GM21526 (cell line): Measurements from ENCODE around the gene PAX9.

Experiments used
- ATAC-seq: cut with Tn5 transposase; IDR thresholded peaks from one replicate; pipeline ENCODE4 v1.9.1; 2021; ENCODE audit warnings: moderate library complexity; ENCODE audit not compliant: unreplicated experiment, low FRiP score

Gene PAX9

DNA sequence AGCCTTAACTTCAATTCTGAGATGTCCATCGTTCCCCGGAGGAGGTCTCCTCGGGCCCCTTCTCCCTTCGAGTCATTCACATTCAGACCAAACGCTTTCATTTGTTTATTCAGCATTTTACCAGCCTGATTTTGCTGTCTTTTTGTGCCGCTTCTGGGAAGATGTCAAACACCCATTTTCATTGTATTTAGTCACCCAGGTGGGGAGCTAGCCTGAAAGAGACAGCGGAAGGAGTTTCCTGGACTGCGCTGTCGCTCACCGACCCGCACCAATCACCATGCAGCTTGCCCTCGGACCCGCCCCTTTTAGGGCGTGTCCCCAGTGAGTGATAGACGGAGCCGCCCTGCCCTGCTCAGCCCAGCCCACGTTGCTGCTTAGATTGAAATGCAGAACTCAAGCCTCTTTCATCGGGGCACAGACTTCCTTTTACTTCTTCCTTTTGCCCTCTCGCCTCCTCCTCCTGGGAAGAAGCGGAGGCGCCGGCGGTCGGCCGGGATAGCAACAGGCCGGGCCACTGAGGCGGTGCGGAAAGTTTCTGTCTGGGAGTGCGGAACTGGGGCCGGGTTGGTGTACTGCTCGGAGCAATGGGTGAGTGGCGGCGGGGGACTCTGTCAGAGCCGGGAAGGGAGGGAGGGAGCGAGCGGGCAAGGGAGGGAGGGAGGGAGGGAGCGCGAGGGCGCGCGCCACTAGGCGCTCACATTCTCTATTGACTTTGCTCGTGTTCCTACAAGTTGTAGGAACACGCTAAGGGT is at the start of gene PAX9:
TSS of gene PAX9 (plus strand) at position 355 of the 752 bp plus-strand sequence. CDS start at position 585, 230 bp downstream.
- peak; percentile 86 for ATAC-seq

DNA sequence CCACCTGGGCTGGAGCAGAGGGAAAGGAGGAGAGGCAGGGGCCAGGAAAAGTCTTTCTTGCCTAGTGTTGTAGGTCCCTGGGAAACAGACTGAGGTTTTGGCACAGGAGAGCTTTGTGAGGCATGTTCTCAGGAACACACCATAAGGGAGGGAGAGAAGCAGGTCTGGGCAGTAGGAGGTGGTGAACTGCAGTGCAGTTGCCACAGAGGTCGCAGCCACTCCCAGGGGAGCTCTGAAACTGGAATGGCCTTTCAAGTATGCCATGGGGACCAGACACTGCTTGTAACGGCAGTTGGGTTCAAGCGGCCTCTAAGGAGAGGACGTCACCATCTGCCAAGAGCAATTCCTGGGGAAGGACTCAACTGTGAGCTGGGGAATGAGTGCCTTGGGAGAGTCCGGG is 43.8 kb upstream of the PAX9 start:
- ATAC-seq: no peak

DNA sequence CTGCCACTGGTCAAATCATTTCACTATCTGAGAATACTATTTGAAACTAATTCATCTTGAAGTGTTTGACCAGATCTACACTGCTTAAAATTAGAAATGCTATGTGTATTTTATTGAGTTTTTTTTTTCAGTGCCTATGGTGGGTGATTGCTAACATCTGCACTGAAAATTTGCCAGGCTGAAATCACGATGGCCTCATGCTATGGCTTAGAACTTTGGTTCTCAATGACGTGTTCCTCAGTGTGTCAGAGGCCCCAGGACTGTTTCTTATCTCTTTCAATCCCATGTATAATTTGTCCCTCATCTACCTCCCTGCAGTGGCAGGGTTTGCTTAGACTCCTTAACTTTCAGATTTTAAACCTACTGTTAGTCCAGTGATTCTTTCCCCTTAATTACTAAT is 43.0 kb upstream of the PAX9 start:
- ATAC-seq: no peak

DNA sequence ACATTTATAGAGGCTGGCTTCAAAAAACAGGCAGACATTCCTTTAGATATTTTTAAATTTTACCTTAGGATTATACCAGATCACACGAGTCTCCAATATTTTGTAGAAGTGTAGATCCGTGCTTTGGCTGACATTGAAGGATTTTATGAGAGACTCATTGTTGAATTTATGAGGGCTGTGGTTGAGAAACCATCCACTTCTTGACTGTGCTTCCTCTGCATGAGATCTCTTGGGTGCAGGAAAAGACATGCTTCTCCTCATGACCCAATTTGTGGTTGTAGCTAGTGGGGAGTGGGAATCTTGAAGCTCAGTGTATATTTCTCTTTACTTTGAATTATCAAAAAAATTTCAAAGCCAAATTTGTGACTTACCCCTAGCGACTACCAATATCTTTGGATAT is 42.5 kb upstream of the PAX9 start:
- no peak for ATAC-seq

DNA sequence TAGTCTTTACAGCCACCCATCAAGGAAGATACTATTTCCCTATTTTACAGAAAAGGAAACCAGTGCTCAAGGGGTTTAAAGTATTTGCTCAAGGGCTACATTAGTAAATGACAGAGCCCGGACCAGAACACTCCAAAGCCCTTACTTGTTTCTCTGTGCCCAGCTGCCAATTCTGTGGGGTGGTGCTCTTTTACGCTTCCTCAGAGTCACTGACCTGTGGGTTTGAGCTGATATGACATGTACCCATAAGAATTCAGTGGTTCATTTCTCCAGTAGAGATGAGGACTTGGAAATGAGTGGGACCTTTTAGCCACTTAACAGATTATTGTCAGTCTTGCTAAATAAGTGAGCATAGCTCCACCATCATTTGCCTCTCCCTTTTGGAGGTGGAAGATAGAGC is 41.8 kb upstream of the PAX9 start:
- ATAC-seq: no peak

DNA sequence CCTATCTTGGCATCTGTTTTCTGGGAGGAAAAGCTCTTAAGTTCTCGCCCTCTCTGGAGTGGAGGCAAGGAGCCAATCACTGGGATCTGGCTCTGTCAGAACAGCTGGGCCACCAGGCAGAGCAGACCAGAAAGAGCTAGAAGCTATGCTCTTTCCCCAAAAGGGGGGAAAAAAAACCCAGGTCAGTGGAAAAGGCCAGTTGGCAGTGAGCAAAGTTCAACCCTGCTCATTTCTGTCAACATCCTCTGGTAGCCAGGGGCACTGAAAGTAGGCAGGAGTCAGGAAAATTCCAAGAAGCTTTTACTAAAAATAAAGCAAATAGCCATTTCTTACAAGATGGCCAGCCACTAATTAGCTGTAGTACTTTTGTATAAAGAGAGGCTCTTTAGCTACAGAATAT is 36.6 kb upstream of the PAX9 start:
- ATAC-seq: no peak

DNA sequence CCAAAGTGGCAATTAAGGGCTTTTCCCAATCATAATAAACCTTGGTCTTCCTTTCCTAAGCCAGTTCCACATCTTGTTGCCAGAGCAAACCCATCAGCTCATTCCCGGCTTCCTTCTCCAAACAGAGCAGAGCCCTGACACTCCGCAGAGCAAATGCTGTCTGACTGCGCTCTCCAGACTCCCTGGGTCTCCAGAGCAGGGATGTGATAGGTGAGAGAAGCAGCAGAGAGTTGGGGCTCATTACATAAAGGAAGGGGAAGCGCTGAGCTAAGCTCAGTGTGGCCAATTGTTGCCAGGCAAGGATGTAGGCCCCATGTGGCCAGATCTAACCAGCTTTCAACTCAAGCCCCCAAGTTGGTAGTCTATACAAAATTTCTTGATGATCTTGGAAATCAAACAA is 36.2 kb upstream of the PAX9 start:
- ATAC-seq: no peak

DNA sequence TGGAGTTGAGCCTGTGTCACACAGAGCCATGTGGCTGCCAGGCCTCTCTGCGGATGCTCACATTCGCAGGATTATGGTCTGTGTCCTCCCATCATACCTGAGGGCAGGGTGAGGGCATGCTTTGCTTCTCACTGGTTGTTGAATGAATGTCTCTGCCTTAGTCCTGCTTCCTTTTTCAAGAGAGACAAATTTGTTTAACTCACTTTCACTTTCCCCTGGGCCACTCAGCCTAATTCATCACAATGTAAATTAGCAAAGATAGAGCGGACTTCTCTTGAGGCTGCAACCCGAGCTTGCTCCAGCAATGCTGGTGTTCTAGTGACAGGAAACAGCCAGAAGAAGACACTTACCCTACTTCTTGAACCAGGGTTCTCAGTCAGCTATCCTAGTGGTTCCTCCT is 35.5 kb upstream of the PAX9 start:
- no peak for ATAC-seq

DNA sequence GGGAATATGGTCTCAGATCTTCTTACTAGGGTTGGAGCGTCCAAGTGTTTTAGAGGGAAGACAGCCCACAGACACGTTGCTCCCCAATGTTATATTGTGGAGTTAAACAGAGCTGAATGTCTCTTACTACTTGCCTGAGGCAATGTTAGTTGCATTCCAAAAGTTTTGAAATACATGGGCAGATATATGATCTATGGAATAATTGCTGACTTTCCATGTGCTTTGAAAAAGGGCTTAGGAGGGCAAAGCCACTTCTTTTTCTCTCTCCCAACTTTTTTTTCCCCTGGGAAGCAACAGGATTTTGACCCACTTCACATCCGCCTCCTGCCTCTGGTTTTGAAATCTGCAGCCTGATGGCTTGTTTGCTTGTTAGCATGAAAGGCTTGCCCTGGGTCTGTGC is 33.7 kb upstream of the PAX9 start:
- no peak for ATAC-seq

DNA sequence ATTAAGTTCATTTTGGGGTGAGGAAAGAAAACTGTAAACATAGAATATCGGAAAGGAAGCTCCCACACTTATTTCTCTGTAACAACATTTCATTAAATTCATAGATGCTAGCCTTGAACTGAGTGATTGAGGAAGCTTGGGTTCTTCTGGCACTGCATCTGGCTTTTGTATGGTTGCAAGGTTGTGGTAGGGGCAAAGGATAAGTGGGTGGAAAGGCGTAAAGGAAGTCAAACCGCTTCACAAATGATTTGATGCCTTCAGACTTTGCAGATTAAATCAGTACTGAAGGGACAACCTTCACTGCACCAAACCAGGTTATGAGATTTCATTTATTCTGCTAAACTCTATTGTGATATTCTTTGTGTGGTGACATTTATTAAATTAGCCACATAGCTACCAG is 28.1 kb upstream of the PAX9 start:
- no peak for ATAC-seq

DNA sequence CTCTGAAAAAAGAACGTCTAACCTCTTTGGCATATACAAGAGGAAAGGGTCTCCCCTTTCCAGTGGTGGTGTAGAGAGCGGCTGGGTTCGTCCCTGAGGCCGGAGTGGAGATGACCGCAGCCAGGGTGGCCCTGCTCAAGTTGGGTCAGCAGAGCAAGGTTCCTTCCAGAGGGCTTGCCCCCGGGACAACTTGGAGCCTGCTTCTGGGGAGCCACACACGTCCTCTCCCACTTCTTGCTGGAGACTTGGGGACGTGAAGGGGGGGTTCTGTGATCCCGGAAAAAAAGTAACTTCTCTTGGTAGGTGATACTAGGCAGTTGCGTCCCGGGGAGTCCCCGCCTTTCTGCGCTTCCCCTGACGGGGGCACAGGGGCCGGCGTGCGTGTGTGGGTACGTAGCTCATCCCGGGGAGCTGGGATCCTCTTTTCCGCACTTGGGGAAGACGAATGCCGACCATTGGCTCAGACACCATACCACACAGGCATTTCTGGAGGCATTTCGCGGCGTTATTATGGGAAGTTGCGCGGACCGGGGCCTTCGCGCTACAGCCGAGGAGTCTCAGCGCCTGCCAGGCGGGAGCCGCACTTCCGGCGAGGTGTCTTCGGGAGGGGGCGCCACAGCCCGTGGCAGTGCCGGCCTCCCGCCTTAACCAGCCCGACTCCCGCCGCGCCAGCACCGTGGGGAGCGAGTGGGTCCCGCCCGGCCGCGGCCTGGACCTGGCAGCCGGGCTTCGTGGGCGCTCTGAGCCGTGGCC is 14.8 kb upstream of the PAX9 start:
- no peak for ATAC-seq

DNA sequence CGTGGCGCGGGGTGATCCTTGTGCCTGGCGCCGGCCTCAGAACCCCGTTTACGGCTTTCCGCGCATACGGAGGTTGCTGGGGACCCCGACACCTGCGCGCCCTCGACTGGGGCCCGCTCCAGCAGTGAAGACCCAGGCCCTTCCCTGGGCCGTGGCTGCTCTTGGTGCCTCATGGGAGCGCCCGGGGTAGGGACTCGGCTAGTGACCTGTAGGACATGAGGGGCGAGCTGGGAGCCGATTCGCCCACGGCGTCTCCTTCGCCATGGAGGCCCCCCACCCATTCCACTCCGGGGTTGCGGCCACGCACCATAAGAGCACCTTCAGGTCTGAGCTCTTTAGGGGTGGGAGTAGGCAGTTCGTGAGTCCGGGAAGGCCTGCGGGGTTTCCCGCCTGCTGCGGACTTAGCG is 14.2 kb upstream of the PAX9 start:
- ATAC-seq: no peak

DNA sequence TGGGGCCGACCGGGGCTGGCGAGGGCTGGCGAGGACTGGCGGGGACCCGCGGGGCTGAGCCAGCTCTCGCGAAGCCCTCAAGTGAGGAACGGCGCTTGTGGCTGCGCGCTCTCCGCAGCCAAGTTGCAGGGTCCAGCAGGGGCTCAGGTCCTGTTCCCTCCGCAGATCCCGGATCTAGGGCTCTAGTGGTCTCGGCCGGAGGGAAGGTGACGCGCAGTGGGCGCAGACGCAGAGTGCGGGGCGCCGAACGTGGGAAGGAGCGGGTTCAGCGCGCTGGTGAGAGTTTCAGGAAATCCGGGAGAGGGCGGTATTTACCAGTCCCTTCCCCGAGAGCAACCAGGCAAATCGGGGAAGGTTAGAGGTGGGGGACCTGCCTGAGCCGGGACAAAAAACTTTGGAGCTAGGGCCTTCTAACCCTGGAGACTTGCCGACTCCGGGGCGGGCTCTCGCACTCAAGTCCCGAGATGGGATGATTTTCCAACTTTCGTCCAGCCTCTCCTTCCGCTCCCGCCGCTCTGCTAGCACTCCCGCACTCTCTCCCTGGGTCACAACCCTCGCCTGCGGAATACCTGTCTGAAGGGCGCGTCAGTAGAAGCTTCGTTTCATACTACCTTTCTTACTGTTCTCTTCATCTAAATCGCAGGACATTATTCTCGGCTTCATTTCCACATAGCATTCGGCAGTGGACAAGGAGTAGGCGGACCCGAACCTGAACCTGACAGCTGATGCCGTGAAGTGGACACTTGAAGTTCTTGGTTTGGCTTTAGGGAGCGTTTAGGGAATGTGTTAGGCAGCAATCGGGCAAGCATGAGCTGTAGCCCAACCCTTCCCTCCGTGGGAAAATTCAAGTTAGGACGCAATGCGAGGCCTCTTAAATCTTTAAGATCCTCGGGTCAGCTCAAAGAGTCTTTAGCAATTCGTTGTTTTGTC is 13.6 kb upstream of the PAX9 start:
- ATAC-seq: no peak

DNA sequence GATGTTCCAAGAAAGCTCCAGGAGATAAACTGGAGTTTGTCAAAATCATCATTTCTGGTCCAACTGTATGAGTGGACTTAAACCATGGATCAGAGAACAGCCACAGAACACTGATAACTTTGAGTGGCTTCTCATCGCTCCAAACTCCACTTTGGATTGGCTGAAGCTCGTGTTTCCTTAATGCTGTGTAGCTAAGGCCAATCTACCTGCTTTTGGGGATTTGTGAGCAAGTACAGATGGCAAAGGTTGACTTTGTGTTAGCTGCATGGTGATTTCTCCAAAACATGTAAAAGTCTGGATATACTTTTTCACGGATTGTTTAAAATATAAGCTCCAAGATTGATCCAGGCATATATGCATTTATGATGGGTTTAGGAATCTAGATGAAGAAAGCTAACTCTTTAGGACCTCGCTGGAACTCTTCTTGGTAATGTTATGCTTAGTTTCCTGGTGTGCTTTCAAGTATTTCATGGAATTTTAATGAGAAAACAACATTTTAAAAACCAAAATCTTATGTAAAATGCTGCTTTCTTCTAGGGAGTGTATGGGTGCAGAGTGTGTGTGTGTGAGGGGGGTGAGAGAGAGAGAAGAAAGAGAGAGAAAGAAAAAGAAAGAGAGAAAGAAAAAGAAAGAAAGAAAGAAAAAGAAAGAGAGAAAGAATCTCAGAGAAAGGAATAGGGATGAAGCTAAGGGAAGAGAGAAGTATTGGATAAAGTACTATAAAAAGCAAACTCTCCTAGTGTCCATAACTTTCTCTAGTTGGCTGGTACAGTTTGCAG is 11.6 kb upstream of the PAX9 start:
- ATAC-seq: no peak

DNA sequence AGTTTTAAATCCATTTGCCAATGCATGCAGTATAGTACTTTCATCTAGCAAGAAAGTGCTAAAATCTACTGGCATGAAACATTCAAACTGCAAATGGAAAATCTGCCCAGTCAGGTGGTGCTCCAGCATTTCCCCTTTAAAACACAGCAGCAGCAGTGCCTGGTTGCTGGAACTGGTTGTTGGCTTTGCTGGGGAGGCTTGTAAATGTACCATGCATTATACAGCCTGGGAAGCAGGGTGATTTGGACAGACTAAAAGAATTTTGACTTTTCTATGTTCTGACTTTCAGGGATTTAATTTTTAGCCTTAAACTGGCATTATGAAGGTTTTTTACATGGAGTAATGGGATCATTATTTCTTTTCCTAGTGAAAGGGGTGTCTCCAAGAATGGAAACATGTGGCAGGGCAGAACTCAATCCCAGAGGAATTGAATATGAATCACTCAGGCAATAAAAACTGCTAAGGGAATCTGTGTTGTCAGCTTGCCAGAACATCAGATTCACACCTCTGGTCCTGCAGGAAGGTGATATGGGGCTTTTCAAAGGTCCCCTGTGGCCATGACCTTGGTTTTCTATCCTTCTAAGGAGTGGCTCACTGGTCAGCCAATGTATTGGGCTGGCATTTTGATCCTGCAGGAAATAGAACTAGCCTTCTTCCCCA is 9.0 kb upstream of the PAX9 start:
- no peak for ATAC-seq

DNA sequence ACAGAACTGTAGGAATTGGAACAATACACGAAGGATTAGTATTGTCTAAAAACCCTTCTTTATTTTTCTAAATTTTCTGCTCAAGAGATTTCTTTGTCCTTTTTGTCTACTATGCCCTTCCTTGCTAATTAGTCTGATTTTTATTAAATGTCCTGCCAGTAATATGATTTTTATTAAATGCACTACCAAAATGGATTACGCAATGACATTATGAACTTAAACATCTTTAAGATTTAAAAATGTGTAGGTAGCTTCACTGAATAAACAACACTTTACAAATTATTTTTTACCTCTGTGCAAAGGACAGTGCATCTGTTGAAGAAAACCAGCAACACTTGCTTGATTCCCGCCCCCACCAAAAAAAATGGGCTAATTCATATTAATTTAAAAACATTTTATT is 8.2 kb upstream of the PAX9 start:
- ATAC-seq: no peak

DNA sequence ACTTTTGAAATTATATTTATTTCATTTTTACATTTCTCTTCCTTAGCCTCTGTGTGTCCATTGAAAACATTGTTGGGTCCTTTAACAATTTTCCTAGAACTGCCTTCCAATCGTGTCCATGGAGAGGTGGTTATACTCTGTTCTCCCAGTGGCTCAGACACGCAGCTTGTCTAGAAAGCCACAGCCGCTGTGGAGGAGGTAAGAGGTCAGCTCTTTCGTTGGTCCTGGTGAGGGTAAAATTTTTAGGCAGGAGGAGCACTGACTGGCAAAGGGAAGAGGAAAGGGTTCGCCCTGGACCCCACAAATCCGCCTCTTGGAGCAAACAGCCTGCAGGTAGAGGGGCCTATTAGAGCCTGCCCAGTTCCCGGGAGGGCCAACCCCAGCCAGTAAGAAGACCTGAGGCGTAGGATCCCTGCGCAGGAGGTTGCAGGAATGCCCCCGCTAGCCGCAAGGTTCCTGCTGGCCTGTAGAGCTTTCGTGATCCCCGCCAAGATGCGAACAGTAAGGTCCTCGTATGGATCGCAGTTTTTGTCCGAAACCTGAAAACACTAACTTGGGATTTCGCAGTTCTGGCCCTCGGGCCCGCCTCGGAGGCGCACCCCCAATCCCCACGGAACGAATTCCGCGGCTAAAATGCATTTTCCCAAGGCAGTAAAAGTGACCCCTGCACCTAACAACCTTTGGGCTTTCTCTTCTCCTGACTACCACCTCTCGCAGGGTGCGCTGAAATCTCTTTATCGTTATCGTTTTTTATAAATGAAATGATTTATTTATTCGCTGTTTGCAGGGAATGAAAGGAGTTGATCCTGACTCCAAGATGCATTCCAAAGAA is 7.5 kb upstream of the PAX9 start:
- no peak for ATAC-seq

DNA sequence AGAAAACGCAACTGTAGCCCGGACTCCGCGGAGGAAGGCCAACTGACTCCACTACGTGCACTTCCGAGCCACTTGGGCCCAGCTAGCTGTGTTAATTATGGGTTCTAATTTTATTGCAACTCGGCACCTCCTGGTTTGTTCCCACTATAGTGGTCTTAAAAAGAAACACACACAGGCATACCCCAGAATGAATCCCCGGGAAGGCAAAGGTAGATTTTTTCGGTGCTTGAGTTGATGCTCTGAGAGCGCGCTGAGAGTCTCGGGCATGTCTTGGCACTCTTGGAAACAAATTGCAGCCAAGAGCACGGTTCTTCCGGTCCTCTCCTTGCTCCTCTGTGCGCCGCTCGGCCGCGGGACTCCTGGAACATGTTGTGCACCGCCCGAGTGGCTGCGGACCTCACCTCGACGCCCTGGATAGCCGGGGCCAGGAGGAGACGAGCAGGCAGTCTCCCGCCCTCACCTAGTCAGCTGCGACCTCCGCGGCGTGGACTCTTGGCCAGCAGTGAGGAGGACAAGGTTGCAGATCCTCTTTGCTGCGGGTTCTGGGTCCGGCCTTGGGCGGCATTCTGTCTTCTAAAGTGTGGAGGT is 6.8 kb upstream of the PAX9 start:
- ATAC-seq: no peak

DNA sequence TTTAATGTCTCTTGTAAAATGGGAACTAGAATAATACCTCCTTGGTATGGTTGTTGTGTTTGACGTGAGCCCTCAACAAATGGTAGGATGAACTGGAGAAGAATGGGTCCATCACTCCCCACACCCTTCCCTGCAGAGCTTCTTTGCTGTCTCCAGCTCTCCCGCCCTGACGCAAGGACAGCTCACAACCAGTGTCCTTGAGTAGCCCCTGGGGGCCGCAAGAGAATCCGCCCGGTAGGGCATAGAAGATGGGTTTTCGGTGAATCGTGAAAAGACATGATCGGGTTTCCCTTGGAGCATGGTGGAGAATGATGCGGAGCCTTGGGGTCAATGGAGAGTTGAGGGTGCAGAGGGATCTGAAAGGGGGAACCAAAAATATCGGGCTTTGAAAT is 6.1 kb upstream of the PAX9 start:
- no peak for ATAC-seq
